IPS DF 4.7 (cell line): ENCODE results near the gene ANKFN1.

Experiments
- DNase-seq: peaks from one replicate; pipeline ENCODE4 v3.0.0-alpha.2; 2013; ENCODE audit warnings: low spot score; ENCODE audit errors: extremely low read depth

Gene ANKFN1, protein sequence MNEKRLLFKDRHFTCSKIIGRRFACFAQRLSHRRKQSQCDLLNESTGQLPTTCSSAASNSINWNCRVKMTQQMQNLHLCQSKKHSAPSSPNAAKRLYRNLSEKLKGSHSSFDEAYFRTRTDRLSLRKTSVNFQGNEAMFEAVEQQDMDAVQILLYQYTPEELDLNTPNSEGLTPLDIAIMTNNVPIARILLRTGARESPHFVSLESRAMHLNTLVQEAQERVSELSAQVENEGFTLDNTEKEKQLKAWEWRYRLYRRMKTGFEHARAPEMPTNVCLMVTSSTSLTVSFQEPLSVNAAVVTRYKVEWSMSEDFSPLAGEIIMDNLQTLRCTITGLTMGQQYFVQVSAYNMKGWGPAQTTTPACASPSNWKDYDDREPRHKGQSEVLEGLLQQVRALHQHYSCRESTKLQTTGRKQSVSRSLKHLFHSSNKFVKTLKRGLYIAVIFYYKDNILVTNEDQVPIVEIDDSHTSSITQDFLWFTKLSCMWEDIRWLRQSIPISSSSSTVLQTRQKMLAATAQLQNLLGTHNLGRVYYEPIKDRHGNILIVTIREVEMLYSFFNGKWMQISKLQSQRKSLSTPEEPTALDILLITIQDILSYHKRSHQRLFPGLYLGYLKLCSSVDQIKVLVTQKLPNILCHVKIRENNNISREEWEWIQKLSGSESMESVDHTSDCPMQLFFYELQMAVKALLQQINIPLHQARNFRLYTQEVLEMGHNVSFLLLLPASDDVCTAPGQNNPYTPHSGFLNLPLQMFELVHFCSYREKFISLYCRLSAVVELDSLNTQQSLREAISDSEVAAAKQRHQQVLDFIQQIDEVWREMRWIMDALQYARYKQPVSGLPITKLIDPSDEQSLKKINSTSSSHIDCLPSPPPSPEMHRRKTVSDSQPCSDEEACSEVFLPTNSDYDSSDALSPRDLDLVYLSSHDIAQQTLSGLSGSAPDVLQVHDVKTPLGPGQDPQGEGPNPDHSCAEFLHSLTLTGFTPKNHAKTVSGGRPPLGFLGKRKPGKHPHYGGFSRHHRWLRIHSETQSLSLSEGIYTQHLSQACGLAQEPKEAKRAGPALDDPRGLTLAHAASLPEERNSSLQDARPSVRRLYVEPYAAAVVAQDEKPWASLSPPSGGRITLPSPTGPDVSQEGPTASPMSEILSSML

DNA sequence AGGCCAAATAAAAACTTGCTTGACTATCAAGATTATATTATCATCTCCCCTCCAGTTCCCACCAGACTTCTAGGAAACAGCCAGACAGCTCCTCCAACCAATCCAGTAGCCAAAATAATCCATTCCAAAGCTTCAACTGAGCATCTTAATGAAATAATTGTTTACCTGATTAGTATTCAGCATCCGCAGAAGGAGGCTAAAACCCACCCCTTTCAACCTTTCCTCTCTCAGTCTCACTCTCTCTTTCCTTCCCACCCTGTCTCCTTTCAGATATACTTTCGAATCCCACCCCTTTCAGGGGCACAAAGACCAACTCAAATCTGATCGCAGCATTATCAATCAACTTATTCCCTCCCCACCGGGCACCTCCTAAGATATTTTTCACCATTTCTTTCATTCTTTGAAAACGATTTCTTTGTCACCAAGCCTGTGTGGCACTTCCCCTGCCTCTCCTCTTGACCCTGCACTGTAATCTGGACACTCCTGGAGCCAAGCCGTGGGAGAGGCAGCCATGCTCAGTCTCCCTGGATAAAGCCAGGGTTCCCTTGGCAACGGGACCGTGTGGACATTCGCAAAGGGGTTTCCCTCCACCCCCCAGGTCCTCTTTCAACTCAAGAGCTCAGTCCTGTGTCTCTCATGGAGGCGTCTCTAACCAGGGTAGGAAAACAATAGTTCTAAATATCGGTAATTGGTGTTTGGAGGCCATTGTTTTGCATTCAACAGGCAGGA, at the start of gene ANKFN1:
Gene ANKFN1, plus strand, starts transcription at position 602 of the 729 bp plus-strand sequence. CDS start 59,193 bp downstream, outside the sequence.
- DNase-seq = no peak

DNA sequence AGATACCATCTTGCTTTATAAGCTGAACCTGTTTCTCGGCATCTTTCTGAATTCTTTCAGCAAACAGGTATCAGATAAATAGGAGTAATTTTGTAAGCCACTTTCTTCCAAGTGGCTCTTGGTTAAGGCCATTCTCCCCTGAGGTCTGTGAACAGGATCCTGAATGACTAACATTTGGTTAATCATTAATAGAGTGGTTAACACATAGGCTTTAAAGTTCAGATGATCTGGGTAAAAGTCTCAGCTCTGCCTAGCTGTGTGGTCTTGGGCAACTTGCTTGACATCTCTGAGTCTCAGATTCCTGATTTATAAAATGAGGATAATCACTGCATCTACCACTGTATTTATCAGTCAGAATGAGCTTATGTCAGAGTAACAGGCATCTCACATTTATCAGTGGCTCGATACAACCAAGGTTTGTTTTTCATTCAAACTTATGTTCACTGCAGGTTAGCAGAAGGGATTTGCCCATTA, 44.4 kb upstream of the ANKFN1 start:
- no peak for DNase-seq

DNA sequence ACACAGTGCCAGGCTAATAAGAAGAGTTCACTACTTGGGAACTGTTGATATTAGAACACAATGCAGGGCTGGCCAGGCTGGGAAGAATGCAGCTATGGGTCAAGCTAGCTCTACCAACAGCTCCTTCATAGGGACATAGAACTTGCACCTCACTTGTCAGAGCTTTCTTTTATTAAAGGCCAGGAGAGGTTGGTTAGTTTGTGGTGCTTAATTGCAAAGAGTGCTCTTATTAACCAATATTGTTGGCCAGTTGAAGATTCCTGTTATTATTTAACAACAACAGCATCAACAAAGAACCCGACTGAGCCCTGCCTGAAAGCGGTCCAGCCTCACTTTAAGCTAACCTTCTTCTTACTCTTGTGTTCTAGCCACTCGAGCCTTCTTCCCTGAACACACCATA, 43.4 kb upstream of the ANKFN1 start:
- no peak for DNase-seq

DNA sequence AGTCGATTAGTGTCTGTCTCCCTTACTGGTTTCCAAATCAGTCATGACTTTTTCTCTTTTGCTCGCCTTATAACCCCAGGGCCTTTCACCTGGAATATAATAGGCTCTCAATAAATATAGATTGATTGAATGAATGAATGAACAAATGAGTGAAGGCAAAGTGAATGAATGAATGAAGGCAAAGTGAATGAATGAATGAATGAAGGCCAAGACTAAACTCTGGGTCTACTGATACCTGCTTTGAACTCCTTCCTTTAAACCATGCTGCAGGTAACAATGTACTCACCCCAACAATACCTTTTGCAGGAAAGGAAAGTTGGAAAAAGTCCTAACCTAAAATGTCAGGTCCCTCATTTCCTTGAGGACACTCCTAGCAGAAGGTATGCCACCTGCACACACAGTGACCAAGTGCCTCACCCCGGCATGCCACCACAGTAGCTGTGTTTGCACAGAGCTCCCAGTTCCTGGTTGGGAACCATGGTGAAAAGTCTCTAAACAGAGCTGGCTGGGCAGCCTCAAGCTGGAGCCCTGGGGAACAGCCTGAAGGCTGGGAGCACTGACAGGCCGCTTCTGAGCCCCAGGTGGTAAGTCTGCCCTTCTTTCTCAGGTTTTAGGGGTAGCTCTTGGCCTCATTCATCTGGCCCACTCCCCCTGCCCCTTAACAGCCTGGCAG, 42.7 kb upstream of the ANKFN1 start:
- no peak for DNase-seq

DNA sequence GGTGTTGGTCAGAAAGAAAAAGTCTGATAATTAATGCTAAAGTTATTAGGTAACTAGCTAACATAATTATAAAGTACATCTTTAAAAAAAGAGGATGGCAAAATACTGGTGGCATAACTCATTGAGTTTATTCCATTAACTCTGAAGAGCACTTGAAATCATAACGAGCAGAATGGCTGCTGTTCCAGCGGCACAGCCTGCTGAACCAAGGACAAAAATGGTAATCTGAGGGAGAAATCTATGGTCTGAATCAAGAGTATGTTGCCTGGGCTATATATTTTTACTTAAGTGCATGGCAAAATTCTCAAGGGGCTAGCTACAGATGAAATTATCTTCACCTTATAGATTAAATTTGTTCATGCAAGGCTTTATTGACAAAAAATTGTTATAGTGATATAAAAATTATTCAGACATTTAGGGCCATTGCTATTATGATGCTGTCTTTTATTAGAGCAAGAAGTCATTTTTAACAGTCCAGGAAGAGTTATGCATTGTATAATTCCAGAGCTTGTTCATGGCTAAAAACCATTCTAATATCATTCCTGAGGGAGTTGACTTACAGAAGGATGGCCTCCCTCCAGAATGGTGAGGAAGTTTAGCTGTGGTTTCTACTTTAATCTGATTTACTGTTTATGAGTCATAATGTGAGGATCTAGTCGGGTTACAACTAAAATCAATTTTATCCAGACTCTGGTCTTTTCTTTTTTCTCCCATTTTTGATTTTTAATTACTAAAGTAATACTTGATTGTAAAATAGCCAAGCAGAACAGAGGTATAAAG, 41.4 kb upstream of the ANKFN1 start:
- DNase-seq = no peak

DNA sequence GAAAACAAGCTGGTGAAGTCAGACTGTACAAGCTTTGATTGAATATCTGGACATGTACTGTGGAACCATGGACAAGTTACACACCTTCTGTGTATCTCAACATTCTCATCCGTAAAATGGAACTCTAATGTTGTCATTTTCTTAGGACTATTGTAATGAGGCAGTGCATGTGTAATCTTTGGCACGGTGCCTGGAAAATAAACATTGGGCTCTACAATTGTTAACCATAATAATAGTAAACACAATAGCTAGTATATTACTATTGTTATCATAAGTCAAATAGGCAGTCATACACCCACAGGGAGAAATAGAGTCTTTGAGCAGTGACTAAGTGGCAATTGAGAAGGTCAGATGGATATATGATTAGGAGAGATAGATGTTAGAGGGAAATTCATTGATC, 39.8 kb upstream of the ANKFN1 start:
- no peak for DNase-seq

DNA sequence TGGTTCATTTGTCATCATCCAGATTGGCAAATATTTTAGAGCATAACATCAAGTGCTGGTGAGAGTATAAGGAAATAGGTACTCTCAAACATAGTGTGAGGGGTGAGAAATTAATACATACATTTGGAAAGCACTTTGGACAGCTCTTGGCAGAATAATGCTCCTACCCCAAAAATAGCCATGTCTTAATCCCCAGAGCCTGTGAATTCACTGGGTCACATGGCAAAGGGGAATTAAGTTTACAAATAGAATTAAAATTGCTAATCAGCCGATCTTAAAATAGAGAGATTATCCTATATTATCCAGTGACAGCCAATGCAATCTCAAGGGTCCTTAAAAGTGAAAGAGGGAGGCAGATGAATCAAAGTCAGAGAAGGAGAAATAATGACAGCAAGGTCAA, 38.8 kb upstream of the ANKFN1 start:
- DNase-seq = no peak

DNA sequence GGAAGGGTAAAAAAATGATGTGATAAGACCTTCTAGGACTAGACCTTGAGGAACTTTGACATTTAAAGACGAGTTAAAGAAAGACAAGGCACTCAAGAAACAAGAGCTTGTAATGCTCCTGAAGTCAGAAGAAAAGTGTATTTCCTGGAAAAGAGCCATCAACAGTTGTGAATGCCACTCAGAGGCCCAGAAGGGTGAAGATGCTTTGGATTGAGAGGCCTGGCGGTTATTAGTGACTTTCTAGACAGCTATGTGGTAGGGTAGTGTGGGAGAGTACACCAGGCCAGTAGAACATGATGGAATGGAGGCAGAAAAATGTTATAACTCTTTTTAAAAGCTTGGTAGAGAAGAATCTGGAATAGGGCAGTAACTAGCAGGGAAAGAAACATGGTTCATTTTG, 34.1 kb upstream of the ANKFN1 start:
- no peak for DNase-seq

DNA sequence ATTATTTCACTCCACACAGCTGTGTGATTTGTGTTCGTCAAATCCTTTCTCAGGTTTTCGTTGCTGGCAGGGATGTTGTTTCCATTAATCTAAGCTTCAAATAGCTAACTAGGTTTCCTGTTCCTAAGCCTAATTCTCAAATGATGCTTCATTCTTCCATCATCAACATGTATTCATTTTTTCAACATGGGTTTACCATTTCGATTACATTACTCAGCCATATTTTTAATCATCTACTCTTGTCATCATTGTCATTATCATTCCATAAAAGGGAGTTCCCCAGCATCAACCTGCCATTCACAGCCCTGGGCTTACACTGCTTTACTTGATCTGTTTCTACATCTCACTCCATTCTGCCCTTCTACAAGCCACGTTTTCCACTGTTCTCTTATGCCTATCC, 33.3 kb upstream of the ANKFN1 start:
- no peak for DNase-seq

DNA sequence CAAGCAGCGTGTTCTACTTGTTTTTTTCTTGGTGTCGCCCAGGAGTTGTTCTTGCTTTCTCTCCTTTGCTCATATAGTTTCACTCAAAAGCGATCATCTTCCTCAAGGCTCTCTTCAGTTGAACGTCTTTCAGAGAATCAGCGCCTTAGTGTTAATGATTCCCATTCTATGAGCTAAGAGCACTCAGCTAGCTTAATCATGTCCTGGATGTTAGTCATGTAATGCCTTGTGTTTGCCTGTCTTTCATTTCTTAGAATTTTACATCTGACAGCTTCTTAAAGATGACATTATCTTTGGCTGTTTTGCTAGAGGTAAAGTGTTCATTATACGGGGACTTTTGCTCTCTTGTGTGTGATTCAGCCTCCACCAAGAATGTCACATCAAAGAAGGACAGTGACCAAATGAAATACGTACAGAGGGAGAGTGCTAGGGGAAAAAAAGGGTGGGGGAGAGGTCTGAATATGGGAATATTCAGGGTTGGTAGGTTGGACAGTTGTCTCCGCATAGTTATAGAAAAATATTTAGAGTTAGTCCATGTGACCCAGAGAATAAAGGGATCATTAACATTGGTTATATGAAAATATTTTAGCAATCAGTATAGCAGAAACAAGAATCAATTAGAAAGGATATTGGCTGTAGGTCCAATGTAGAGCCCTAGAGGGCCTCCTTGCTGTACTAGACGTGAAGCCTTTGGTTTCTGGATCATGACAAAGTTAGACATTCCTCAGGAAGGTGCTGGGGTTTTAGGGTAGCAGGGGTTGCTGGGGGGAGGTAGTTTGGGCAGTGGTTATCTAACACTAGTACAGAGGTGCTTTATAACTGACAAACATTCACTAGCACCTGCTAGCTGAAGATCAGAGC, 31.9 kb upstream of the ANKFN1 start:
- DNase-seq = no peak

DNA sequence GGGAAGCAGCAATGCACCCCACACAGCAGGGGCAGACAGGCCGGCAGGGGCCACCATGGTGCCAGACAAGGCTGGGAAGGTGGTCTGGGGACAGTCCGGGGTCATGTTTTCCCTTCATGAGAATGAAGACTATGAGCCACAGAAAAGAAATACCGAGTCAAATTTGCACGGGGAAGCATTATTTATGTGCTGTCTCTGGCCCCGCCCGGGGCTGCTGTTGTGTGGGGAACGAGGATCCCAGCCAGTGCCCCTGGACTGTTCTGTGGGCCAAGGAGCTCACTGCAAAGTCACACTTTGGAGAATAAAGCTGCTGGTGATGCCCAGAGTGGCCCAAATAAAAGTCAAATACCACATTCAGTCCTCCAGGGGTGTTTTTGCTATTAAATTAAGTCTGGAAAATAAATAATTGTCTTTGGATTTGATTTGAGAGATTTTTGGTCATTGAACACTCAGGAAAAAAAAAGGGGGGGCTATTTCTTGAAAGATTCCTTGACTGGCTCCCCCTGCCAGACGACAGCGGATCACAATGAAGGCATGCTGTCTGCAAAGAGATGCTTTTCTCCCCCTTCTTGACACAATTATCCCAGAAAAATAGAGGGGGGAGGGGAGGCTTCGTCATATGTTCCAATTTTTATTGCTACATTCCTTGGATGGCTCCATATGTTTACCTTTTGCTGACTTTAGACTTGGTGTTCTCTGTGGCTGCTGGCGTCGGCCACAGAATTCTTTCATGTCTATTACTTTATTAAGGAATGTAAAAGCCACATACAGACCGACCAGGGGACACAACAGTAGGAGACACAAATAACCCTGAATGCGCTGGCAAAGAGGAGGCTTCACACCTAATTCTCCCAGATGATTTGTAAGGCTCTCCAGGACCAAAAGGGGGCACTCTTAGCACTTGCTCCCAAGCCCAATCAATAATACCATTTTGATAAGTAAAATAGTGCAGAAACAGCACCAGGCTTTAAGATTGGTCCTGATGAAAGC, 27.1 kb upstream of the ANKFN1 start:
- peak; percentile 22 for DNase-seq

DNA sequence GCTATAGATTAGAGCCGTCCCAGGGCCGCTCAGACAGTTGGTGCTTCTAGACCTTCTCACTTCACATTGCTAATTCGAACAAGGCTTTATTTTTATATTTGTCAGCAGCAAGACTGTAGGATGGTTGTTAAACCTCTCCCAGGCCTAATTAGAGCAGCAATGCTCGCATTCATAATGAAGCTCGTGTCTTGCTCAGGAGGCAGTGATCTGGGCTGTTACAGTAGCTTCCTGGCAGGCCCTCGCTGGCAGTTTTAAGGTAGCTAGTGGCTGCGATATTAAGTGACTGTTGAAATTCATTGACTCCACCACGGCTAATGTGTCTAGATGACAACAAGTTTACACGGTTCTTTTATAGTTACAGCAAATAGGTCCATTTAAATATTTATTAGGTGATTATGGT, 23.2 kb upstream of the ANKFN1 start:
- no peak for DNase-seq

DNA sequence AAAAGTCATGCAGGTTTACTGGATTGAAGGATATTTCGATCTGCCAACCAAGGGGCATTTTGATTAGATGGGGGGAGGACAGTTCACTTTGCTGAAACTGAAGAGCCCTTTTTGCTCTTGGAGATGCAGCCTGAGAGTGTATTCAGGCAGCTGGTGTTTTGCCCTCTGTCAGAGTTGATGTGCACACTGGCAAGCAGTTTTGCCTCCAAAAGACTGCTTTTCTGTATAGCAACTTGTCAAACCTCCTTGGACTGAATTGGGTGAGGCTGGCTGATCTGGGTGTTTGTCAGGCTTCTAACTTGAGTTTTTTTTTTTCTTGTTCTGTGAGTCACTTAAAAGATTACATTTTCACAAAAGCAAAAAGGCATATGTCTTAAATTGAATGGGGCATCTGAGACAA, 22.6 kb upstream of the ANKFN1 start:
- DNase-seq = no peak

DNA sequence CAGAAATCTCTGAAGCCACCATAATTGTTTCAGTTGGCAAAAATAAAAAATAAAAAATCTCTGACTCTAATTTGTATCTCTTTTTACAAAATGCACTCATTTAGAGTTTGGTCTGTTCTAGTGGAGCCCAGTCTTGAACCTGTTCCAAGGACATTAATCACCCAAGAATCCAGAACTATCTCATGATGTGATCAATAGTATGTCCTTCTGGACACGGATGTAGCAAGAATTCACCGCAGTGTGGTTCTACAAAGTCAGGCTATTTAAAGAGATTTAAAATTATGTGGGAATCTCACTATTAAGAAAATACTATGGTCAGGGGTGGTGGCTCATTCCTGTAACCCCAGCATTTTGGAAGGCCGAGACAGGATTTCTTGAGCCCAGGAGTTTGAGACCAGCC, 21.8 kb upstream of the ANKFN1 start:
- no peak for DNase-seq

DNA sequence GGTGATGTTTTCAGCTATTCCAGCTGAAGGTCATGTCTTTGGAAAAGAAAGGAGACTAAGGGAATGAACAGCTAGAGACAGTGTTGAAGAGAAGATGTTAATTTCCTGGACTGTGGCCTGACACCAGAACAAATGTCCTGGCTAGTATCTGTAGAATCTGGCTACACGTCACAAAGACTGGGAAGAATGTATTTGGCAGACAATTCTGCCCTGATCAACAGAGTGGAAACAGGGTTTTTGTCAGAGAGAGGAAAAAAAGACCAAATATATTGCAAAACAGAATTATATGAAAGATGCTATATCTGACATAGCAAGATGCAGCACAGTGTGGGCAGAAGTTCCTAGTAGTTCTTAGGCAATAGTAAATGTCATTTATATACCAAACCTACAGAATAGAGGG, 17.0 kb upstream of the ANKFN1 start:
- no peak for DNase-seq

DNA sequence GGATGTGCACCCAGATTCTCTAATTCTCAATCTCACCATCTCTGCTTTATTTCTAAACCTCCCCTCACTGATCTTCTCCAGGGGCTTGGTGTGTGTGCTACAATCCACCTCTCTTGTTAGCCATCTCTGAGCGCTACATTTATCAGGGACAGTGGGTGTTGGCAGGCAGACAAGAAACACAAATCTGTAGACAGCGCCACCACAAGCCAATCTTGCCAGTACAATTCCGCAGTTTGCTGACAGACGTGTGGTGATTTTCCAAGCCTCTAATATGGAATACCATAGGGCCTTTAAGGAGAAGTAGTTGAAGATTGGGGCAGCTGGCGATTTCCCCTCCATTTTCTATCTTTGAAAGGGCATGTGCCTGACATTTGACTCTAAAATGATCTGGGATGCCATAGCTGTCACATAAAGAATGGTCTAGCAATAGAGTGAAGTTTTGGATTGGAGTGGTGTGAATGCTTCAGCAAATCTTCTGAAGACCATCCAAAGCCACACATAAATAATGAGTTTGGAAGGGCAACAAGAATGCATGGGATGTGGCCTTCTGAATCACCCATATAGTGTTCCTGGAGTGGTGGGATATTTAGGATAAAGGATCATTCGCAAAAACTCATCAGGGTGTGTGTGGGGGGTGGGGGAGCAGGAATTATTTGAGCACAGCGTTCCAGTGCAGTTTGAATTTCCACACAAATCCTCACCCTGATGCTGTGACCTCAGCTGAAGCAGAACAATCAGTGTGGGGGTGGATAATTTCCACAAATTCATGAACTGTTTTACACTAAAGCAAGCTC, 12.0 kb upstream of the ANKFN1 start:
- DNase-seq = no peak

DNA sequence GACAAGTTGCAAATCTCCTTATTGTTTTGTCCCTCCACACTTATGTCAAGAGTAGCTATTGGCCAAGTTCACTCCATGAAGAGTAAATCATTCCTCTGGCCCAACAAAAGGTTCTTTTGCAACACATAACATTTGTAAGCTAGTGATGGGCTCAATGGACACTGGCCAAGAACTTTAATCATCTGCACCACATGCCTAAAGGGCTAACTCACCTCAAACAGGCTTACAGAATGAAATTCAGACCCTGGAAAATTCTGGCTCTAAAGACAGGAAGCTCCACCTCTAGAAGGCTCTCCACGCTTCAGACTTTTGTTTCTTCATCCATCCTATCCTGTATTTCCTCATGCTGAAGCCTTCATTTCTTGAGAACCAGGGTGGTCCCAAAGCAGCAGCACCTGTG, 10.9 kb upstream of the ANKFN1 start:
- no peak for DNase-seq
